ENCODE data around the gene FAM25A.
"Not testable (repeated sequence)": the region's sequence is repeated elsewhere in the genome, so short reads cannot be mapped to it uniquely, and the experiment has no call there.

FAM25A gene

GRCh38 chr10:87030419-87030818, 10.3 kb downstream of the FAM25A start:
- DNase-seq (ENCODE audit: low spot score); CTCF ChIA-PET; H3K27ac ChIP-seq; POLR2A ChIA-PET (ENCODE audit: low non-redundant PET): not testable (repeated sequence)

DNA sequence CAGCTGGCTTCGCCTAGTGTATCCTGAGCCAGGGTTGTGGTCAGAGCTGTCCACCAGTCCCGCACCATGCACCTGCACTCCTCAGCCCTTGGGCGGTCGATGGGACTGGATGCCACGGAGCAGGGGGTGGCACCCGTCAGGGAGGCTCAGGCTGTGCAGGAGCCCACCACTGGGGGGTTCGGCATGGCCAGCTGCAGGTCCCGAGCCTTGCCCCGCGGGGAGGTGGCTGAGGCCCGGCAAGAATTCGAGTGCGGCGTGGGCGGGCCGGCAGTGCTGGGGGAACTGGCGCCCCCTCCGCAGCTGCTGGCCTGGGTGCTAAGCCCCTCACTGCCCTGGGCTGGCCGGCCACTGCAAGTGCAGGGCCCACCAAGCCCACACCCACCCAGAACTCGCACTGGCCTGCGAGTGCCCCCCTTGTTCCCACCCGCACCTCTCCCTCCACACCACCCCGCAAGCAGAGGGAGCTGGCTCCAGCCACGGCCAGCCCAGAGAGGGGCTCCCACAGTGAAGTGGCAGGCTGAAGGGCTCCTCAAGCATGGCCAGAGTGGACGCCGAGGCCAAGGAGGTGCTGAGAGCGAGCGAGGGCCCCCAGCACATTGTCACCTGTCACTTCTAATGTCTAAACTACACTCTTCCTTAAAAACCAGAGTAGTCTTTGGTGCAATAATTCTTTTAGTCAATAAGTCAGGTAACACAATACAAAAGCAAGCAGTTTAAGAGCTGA, 11.0 kb downstream of the FAM25A start:
- no peak overlapping the region for H3K27ac ChIP-seq
- TF ChIP-seq, protein P1, sequence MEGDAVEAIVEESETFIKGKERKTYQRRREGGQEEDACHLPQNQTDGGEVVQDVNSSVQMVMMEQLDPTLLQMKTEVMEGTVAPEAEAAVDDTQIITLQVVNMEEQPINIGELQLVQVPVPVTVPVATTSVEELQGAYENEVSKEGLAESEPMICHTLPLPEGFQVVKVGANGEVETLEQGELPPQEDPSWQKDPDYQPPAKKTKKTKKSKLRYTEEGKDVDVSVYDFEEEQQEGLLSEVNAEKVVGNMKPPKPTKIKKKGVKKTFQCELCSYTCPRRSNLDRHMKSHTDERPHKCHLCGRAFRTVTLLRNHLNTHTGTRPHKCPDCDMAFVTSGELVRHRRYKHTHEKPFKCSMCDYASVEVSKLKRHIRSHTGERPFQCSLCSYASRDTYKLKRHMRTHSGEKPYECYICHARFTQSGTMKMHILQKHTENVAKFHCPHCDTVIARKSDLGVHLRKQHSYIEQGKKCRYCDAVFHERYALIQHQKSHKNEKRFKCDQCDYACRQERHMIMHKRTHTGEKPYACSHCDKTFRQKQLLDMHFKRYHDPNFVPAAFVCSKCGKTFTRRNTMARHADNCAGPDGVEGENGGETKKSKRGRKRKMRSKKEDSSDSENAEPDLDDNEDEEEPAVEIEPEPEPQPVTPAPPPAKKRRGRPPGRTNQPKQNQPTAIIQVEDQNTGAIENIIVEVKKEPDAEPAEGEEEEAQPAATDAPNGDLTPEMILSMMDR (conservative IDR thresholded peaks at IDR 0.05; ENCODE audit: low read depth): no peak
- DNase-seq (ENCODE audit: low spot score): no peak
- ChIA-PET CTCF (no interaction called here), POLR2A (ENCODE audit: low non-redundant PET) (no interaction called here)

GRCh38 chr10:87036623-87037022, 16.5 kb downstream of the FAM25A start:
- no peak overlapping the region for H3K27ac ChIP-seq
- POLR2A ChIA-PET (ENCODE audit: low non-redundant PET): interaction anchor here (0.6 kb wide), 1 partner anchor 62 kb away, joined by 3 read pairs; no protein-coding TSS in a partner anchor
- DNase-seq (ENCODE audit: low spot score): no peak
- TF ChIP-seq, protein P1 (conservative IDR thresholded peaks at IDR 0.05; ENCODE audit: low read depth): no peak
- CTCF ChIA-PET: interaction anchor here (0.6 kb wide), 1 partner anchor 50 kb away, joined by 8 read pairs; no protein-coding TSS in a partner anchor

DNA sequence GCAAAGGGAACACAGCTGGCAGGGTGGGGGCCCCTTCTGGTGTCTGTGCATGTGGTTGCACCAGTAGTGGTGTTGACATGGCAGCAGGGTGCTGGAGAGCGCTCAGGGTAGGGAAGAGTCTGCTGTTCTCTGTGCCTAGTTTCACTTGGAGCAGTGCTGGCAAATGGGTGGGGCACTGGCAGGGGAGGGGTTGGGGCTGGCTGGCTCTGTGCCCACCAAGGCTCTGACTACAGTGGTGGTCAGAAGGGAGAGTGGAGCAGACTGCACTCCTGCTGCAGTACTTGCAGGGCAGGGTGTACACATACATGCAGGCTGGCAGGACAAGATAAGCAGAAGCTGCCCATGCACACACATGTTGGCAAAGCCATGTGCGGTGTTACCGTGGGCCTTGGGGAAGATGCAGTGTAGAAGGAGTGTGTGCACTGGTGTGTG, 18.2 kb downstream of the FAM25A start:
- H3K27ac ChIP-seq: peak overlapping the region; percentile 48
- no peak for DNase-seq (ENCODE audit: low spot score)
- ChIA-PET POLR2A (ENCODE audit: low non-redundant PET) (no interaction called here), CTCF (interaction anchor here (0.5 to 0.9 kb wide), 2 partner anchors 68 kb away, joined by 3 to 4 read pairs; no protein-coding TSS in a partner anchor)
- TF ChIP-seq, protein P1 (conservative IDR thresholded peaks at IDR 0.05; ENCODE audit: low read depth): no peak

- POLR2A ChIA-PET (ENCODE audit: low non-redundant PET): no interaction called here
- TF ChIP-seq, protein P1 (conservative IDR thresholded peaks at IDR 0.05; ENCODE audit: low read depth): no peak
- peak; percentile 72 for DNase-seq (ENCODE audit: low spot score)
- H3K27ac ChIP-seq: peak overlapping the region; percentile 48
- CTCF ChIA-PET: interaction anchor here (0.5 kb wide), 1 partner anchor 68 kb away, joined by 3 read pairs; no protein-coding TSS in a partner anchor
These were observed 18.7 kb downstream of the FAM25A start for GRCh38 chr10:87038786-87039185.

GRCh38 chr10:87043579-87043978, 23.5 kb downstream of the FAM25A start:
- H3K27ac ChIP-seq; CTCF ChIA-PET; DNase-seq (ENCODE audit: low spot score); POLR2A ChIA-PET (ENCODE audit: low non-redundant PET): not testable (repeated sequence)

- TF ChIP-seq, protein P1 (conservative IDR thresholded peaks at IDR 0.05; ENCODE audit: low read depth): no peak
- CTCF ChIA-PET: interaction anchor here (0.6 kb wide), 1 partner anchor 474 kb away, joined by 4 read pairs; no protein-coding TSS in a partner anchor
- POLR2A ChIA-PET (ENCODE audit: low non-redundant PET): no interaction called here
- no peak overlapping the region for H3K27ac ChIP-seq
- no peak for DNase-seq (ENCODE audit: low spot score)
These were observed 25.4 kb downstream of the FAM25A start for GRCh38 chr10:87045434-87045938.

All from RWPE1 (cell line).